ENCODE measurements around the gene CTXN1. TPM values are rescaled to one million over a fixed set of nuclear protein-coding genes. Genes with fewer than 3 reads are reported as not detected.

CTXN1 gene
- polyA plus RNA-seq, 1 of the 3 experiments (the other 2 are of a cell fraction): 53.8 TPM

DNA sequence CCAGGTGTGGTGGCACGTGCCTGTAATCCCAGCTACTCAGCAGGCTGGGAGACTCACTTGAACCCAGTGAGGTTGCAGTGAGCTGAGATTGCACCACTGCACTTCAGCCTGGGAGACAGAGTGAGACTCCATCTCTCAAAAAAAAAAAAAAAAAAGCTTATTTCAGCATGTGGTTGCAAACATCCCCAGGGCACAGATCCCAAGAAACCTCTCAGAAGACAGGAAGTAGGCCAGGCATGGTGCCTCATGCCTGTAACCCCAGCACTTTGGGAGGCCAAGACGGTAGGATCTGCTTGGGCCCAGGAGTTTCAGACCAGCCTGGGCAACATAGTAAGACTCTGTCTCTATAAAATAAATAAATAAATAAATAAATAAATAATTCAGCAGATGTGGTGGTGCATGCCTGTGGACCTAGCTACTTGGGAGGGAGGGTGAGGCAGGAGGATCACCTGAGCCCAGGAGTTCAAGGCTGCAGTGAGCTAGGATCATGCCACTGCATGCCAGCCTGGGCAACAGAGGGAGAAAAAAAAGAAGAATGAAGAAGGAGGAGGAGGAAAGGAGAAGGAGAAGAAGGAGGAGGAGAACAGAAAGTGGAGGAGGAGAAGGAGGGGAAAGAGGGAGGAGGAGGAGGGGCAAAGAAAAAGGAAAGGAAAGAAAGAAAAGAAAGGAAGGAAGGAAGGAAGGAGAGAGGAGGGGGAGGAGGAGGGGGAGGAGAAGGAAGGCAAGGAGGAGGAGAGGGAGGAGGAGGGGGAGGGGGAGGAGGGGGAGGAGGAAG is 42.0 kb downstream of the CTXN1 start:
- no peaks in the 10 kb centered on the region for H3K9me3 ChIP-seq
- WGBS (ENCODE audit: low lambda C conversion rate): 96% methylated on average over 2 of the region's 2 CpGs
- ChIA-PET POLR2A (no interaction called here), CTCF (interaction anchor here (0.6 to 1.3 kb wide), 2 partner anchors 16 to 44 kb away, joined by 3 read pairs; no protein-coding TSS in a partner anchor)
- no peak for DNase-seq
- TF ChIP-seq RCOR1 (IDR thresholded peaks at IDR 0.05; ENCODE audit: low read length): no peak
- TF ChIP-seq, protein P1, sequence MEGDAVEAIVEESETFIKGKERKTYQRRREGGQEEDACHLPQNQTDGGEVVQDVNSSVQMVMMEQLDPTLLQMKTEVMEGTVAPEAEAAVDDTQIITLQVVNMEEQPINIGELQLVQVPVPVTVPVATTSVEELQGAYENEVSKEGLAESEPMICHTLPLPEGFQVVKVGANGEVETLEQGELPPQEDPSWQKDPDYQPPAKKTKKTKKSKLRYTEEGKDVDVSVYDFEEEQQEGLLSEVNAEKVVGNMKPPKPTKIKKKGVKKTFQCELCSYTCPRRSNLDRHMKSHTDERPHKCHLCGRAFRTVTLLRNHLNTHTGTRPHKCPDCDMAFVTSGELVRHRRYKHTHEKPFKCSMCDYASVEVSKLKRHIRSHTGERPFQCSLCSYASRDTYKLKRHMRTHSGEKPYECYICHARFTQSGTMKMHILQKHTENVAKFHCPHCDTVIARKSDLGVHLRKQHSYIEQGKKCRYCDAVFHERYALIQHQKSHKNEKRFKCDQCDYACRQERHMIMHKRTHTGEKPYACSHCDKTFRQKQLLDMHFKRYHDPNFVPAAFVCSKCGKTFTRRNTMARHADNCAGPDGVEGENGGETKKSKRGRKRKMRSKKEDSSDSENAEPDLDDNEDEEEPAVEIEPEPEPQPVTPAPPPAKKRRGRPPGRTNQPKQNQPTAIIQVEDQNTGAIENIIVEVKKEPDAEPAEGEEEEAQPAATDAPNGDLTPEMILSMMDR (IDR thresholded peaks at IDR 0.05): no peak
- H3K36me3 ChIP-seq (replicated peaks in 1 of 2; ENCODE audit: control insufficient read depth in 1 of 2, insufficient read depth in 2 of 2, low read length in 1 of 2): no peaks in the 10 kb centered on the region
- no peak overlapping the region for H3K27ac ChIP-seq (ENCODE audit: low read depth in 2 of 2, low read length in 1 of 2)
- no peaks in the 10 kb centered on the region for H3K9me2 ChIP-seq
- H3K4me1 ChIP-seq (ENCODE audit: control insufficient read depth in 1 of 2, insufficient read depth in 2 of 2, low read depth in 1 of 2, low read length in 1 of 2): no peaks in the 10 kb centered on the region
- no peak overlapping the region for H3K9ac ChIP-seq
- no peaks in the 10 kb centered on the region; the same call in 1 of the 2 replicates for H3K27me3 ChIP-seq (ENCODE audit: insufficient read depth)
- H3K79me2 ChIP-seq (ENCODE audit: insufficient read depth): no peaks in the 10 kb centered on the region
- H2AFZ ChIP-seq (ENCODE audit: low read depth): no peak overlapping the region
- H3K4me3 ChIP-seq (ENCODE audit: low read depth in 2 of 2, low read length in 1 of 2): no peak overlapping the region
- H3K4me2 ChIP-seq: no peak overlapping the region
- H3F3A ChIP-seq (replicated peaks; ENCODE audit: insufficient read depth): no peaks in the 10 kb centered on the region
- H4K20me1 ChIP-seq (ENCODE audit: insufficient read depth): no peaks in the 10 kb centered on the region

DNA sequence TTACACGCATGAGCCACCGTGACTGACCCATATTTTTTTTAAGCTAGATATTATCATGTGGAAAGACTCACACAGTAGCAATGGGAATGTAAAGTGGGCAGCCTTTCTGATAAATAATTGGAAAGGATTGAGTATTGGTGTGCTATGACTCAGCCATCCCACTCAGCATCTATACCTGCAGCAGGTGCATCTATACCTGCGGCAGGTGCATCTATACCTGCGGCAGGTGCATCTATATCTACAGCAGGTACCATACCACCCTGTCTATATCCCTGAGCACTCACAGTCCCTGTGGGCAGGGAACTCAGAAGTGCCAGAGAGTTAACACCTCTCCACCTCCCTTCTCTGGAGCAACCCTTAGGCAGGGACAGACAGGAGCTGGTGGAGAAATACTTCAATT is 42.8 kb downstream of the CTXN1 start:
- Histone ChIP-seq H3F3A (replicated peaks; ENCODE audit: insufficient read depth) (no peaks in the 10 kb centered on the region), H3K9me3 (no peaks in the 10 kb centered on the region), H3K4me2 (no peak overlapping the region), H3K27ac (ENCODE audit: low read depth in 2 of 2, low read length in 1 of 2) (no peak overlapping the region), H4K20me1 (ENCODE audit: insufficient read depth) (no peaks in the 10 kb centered on the region), H3K36me3 (replicated peaks in 1 of 2; ENCODE audit: control insufficient read depth in 1 of 2, insufficient read depth in 2 of 2, low read length in 1 of 2) (no peaks in the 10 kb centered on the region), H3K9ac (no peak overlapping the region), H3K4me3 (ENCODE audit: low read depth in 2 of 2, low read length in 1 of 2) (no peak overlapping the region), H3K4me1 (ENCODE audit: control insufficient read depth in 1 of 2, insufficient read depth in 2 of 2, low read depth in 1 of 2, low read length in 1 of 2) (no peaks in the 10 kb centered on the region), H3K79me2 (ENCODE audit: insufficient read depth) (no peaks in the 10 kb centered on the region), H2AFZ (ENCODE audit: low read depth) (no peak overlapping the region), H3K9me2 (no peaks in the 10 kb centered on the region), H3K27me3 (ENCODE audit: insufficient read depth) (no peaks in the 10 kb centered on the region; the same call in 1 of the 2 replicates)
- no peak for DNase-seq
- CTCF ChIA-PET: interaction anchor here (0.6 to 1.3 kb wide), 4 partner anchors 21 to 156 kb away, joined by 3 to 4 read pairs (median 3); partner anchors contain the start of gene MAP2K7
- POLR2A ChIA-PET: no interaction called here
- 70% methylated on average over 4 of the region's 4 CpGs for WGBS (ENCODE audit: low lambda C conversion rate)
- TF ChIP-seq USF1 (IDR thresholded peaks at IDR 0.05; ENCODE audit: borderline replicate concordance, low read depth) (no peak), JUND (IDR thresholded peaks at IDR 0.05) (no peak), RFX5 (IDR thresholded peaks at IDR 0.05; ENCODE audit: low read length) (no peak), MEF2A (IDR thresholded peaks at IDR 0.05; ENCODE audit: borderline replicate concordance, low read depth) (no peak), TAF1 (IDR thresholded peaks at IDR 0.05; ENCODE audit: borderline replicate concordance, low read depth, low read length) (no peak), FOSL2 (IDR thresholded peaks at IDR 0.05; ENCODE audit: borderline replicate concordance, low read depth) (no peak), TEAD4 (IDR thresholded peaks at IDR 0.05; ENCODE audit: borderline replicate concordance, insufficient read depth) (no peak), NFIC (IDR thresholded peaks at IDR 0.05; ENCODE audit: borderline replicate concordance) (no peak), FOXM1 (IDR thresholded peaks at IDR 0.05; ENCODE audit: low read depth) (no peak), FOXJ3 (CRISPR knock-in tag; IDR thresholded peaks at IDR 0.05) (no peak)

All from SK-N-SH (cell line).